Stimulated activated effector memory CD8-positive, alpha-beta T cell treated with anti-CD3 and anti-CD28 coated beads, Interleukin-12 subunit alpha, Interleukin-12 subunit beta, amount 100 ng/mL, for 72 hours (primary cell): ENCODE results near the gene VSNL1.
A peak's percentile ranks its signal among the peaks of the same experiment; 100 is the strongest.

ENCODE experiments used
- ATAC-seq: fragments of 150-1000 bp; cut with Tn5 transposase; 2 replicates; pipeline ENCODE4 v1.10.0; 2021
- DNase-seq, 2 donors: peaks; one replicate each; pipeline ENCODE4 v3.0.0; 2021 to 2022; ENCODE audit warnings: low spot score in 2 of 2
- H3K27ac Mint-ChIP-seq: one replicate; pipeline ENCODE4 v1.8.0; 2022; ENCODE audit warnings: mild to moderate bottlenecking, mixed read lengths
- H3K36me3 Mint-ChIP-seq: one replicate; pipeline ENCODE4 v1.8.0; 2022; ENCODE audit warnings: mild to moderate bottlenecking, mixed read lengths
- H3K4me1 Mint-ChIP-seq: one replicate; pipeline ENCODE4 v1.8.0; 2022; ENCODE audit warnings: mixed read lengths
- H3K4me3 Mint-ChIP-seq: one replicate; pipeline ENCODE4 v1.8.0; 2022; ENCODE audit warnings: mild to moderate bottlenecking, mixed read lengths
- H3K9me3 Mint-ChIP-seq: one replicate; pipeline ENCODE4 v1.8.0; 2022; ENCODE audit warnings: mixed read lengths

Gene VSNL1

GRCh38 chr2:17652681-17653394, 112.3 kb downstream of the VSNL1 start:
- Mint-ChIP-seq H3K4me1 (no peaks in the 10 kb centered on the region), H3K36me3 (no peaks in the 10 kb centered on the region), H3K27ac (no peak overlapping the region), H3K9me3 (no peaks in the 10 kb centered on the region), H3K4me3 (no peak overlapping the region)
- ATAC-seq: no peak
- no peak for DNase-seq

GRCh38 chr2:17657759-17658158, 117.3 kb downstream of the VSNL1 start:
- Mint-ChIP-seq H3K4me3 (no peak overlapping the region), H3K9me3 (no peaks in the 10 kb centered on the region), H3K4me1 (peaks cover 9% of the 10 kb centered on the region), H3K36me3 (peaks cover 8% of the 10 kb centered on the region), H3K27ac (no peak overlapping the region)
- no peak for ATAC-seq
- no peak for DNase-seq

- Mint-ChIP-seq H3K4me1 (peaks cover 9% of the 10 kb centered on the region), H3K27ac (no peak overlapping the region), H3K36me3 (peaks cover 13% of the 10 kb centered on the region), H3K4me3 (no peak overlapping the region), H3K9me3 (no peaks in the 10 kb centered on the region)
- ATAC-seq: peak; percentile 90
- DNase-seq: no peak
These were observed 117.9 kb downstream of the VSNL1 start for GRCh38 chr2:17658251-17658843.

GRCh38 chr2:17660219-17660618, 119.7 kb downstream of the VSNL1 start:
- Mint-ChIP-seq H3K4me3 (no peak overlapping the region), H3K4me1 (peaks cover 9% of the 10 kb centered on the region), H3K36me3 (peaks cover 32% of the 10 kb centered on the region), H3K27ac (no peak overlapping the region), H3K9me3 (no peaks in the 10 kb centered on the region)
- no peak for DNase-seq
- ATAC-seq: no peak

- H3K4me3 Mint-ChIP-seq: no peak overlapping the region
- H3K9me3 Mint-ChIP-seq: no peaks in the 10 kb centered on the region
- H3K4me1 Mint-ChIP-seq: peaks cover 9% of the 10 kb centered on the region
- H3K27ac Mint-ChIP-seq: no peak overlapping the region
- DNase-seq (no peak), ATAC-seq (no peak)
- H3K36me3 Mint-ChIP-seq: peaks cover 44% of the 10 kb centered on the region
These were observed 121.0 kb downstream of the VSNL1 start for GRCh38 chr2:17661460-17661859.

- H3K9me3 Mint-ChIP-seq: no peaks in the 10 kb centered on the region
- peaks cover 9% of the 10 kb centered on the region for H3K4me1 Mint-ChIP-seq
- no peak overlapping the region for H3K27ac Mint-ChIP-seq
- H3K36me3 Mint-ChIP-seq: peaks cover 49% of the 10 kb centered on the region
- DNase-seq (no peak), ATAC-seq (no peak)
- no peak overlapping the region for H3K4me3 Mint-ChIP-seq
These were observed 122.2 kb downstream of the VSNL1 start for GRCh38 chr2:17662723-17663122.

- Mint-ChIP-seq H3K4me1 (peaks cover 4% of the 10 kb centered on the region), H3K4me3 (no peak overlapping the region), H3K27ac (no peak overlapping the region), H3K9me3 (no peaks in the 10 kb centered on the region), H3K36me3 (peaks cover 54% of the 10 kb centered on the region)
- ATAC-seq (no peak), DNase-seq (no peak)
These were observed 124.0 kb downstream of the VSNL1 start for GRCh38 chr2:17664534-17664933.

- H3K4me1 Mint-ChIP-seq: no peaks in the 10 kb centered on the region
- no peak for ATAC-seq
- no peaks in the 10 kb centered on the region for H3K9me3 Mint-ChIP-seq
- H3K36me3 Mint-ChIP-seq: peaks cover 56% of the 10 kb centered on the region
- H3K4me3 Mint-ChIP-seq: no peak overlapping the region
- H3K27ac Mint-ChIP-seq: no peak overlapping the region
- DNase-seq: no peak
These were observed 127.4 kb downstream of the VSNL1 start for GRCh38 chr2:17667898-17668297.

- DNase-seq (no peak), ATAC-seq (peak; percentile 98)
- H3K9me3 Mint-ChIP-seq: no peaks in the 10 kb centered on the region
- peaks cover 42% of the 10 kb centered on the region for H3K36me3 Mint-ChIP-seq
- no peaks in the 10 kb centered on the region for H3K4me1 Mint-ChIP-seq
- no peak overlapping the region for H3K27ac Mint-ChIP-seq
- no peak overlapping the region for H3K4me3 Mint-ChIP-seq
These were observed 132.3 kb downstream of the VSNL1 start for GRCh38 chr2:17672583-17673317.

- H3K27ac Mint-ChIP-seq: no peak overlapping the region
- DNase-seq (no peak), ATAC-seq (no peak)
- peaks cover 47% of the 10 kb centered on the region for H3K36me3 Mint-ChIP-seq
- H3K9me3 Mint-ChIP-seq: no peaks in the 10 kb centered on the region
- H3K4me3 Mint-ChIP-seq: no peak overlapping the region
- H3K4me1 Mint-ChIP-seq: no peaks in the 10 kb centered on the region
These were observed 134.3 kb downstream of the VSNL1 start for GRCh38 chr2:17674817-17675216.

- Mint-ChIP-seq H3K9me3 (no peaks in the 10 kb centered on the region), H3K4me3 (no peak overlapping the region), H3K36me3 (peaks cover 83% of the 10 kb centered on the region), H3K4me1 (no peaks in the 10 kb centered on the region), H3K27ac (no peak overlapping the region)
- DNase-seq (no peak), ATAC-seq (no peak)
These were observed 139.6 kb downstream of the VSNL1 start for GRCh38 chr2:17680119-17680518.

- Mint-ChIP-seq H3K9me3 (no peaks in the 10 kb centered on the region), H3K36me3 (peaks cover 85% of the 10 kb centered on the region), H3K4me1 (no peaks in the 10 kb centered on the region), H3K4me3 (no peak overlapping the region), H3K27ac (no peak overlapping the region)
- ATAC-seq: no peak
- DNase-seq: no peak
These were observed 141.8 kb downstream of the VSNL1 start for GRCh38 chr2:17682098-17682857.

GRCh38 chr2:17683981-17684380, 143.5 kb downstream of the VSNL1 start:
- Mint-ChIP-seq H3K27ac (no peak overlapping the region), H3K4me1 (no peaks in the 10 kb centered on the region), H3K4me3 (no peak overlapping the region), H3K9me3 (no peaks in the 10 kb centered on the region), H3K36me3 (peaks cover 84% of the 10 kb centered on the region)
- ATAC-seq (no peak), DNase-seq (no peak)

GRCh38 chr2:17688600-17688999, 148.1 kb downstream of the VSNL1 start:
- DNase-seq: no peak
- H3K9me3 Mint-ChIP-seq: no peaks in the 10 kb centered on the region
- no peak for ATAC-seq
- H3K36me3 Mint-ChIP-seq: peaks cover 78% of the 10 kb centered on the region
- H3K4me1 Mint-ChIP-seq: no peaks in the 10 kb centered on the region
- no peak overlapping the region for H3K4me3 Mint-ChIP-seq
- no peak overlapping the region for H3K27ac Mint-ChIP-seq

- Mint-ChIP-seq H3K9me3 (no peaks in the 10 kb centered on the region), H3K36me3 (peaks cover 80% of the 10 kb centered on the region), H3K27ac (no peak overlapping the region), H3K4me1 (no peaks in the 10 kb centered on the region), H3K4me3 (no peak overlapping the region)
- DNase-seq (no peak), ATAC-seq (no peak)
These were observed 148.5 kb downstream of the VSNL1 start for GRCh38 chr2:17689010-17689409.
